H1 (cell line): ENCODE data around the gene FERMT1. TPM values are rescaled to one million over a fixed set of nuclear protein-coding genes. Genes with fewer than 3 reads are reported as not detected.

Source experiments
- CTCF ChIA-PET: fragments of 300-600 bp; sonication (Branson Sonifier 250); formaldehyde crosslinking; loops from one replicate; lab custom pipeline; 2021; ENCODE audit not compliant: partially characterized antibody; lab: Charles Lee
- POLR2A ChIA-PET: fragments of 300-600 bp; sonication (Branson Sonifier 250); formaldehyde crosslinking; loops from one replicate; lab custom pipeline; 2021; ENCODE audit warnings: inconsistent platforms; ENCODE audit not compliant: partially characterized antibody; lab: Charles Lee
- DNase-seq, 2 experiments: peaks; one replicate each; pipeline versions ENCODE4 v3.0.0 to v3.0.0-alpha.2; 2010 to 2022; ENCODE audit warnings: low spot score in 2 of 2, low read depth in 1 of 2, mixed read lengths in 1 of 2
- FAIRE-seq: peaks from 2 replicates; lab custom pipeline; 2011; peaks lifted over from hg19 to GRCh38; lab: Jason Lieb, UNC
- H2AFZ ChIP-seq: 2 replicates; pipeline ENCODE4 v1.8.1; 2012; ENCODE audit warnings: low read length, inconsistent platforms
- H2AK5ac ChIP-seq: 2 replicates; pipeline ENCODE4 v1.6.1; 2013; ENCODE audit warnings: low read depth, low read length
- H2BK120ac ChIP-seq: replicated peaks from 2 replicates; pipeline ENCODE3; 2013; ENCODE audit warnings: low read depth, low read length, inconsistent platforms
- H2BK12ac ChIP-seq: 2 replicates; pipeline ENCODE4 v1.6.1; 2013; ENCODE audit warnings: low read depth, low read length
- H2BK15ac ChIP-seq: 2 replicates; pipeline ENCODE4 v1.6.1; 2013; ENCODE audit warnings: low read length
- H2BK20ac ChIP-seq: 2 replicates; pipeline ENCODE4 v1.6.1; 2013; ENCODE audit warnings: low read length
- H2BK5ac ChIP-seq: 2 replicates; pipeline ENCODE4 v1.6.1; 2013; ENCODE audit warnings: low read depth, low read length
- H3K14ac ChIP-seq: 2 replicates; pipeline ENCODE4 v1.6.1; 2013; ENCODE audit warnings: inconsistent platforms; ENCODE audit not compliant: insufficient read length
- H3K18ac ChIP-seq: 2 replicates; pipeline ENCODE4 v1.6.1; 2013; ENCODE audit warnings: low read length; ENCODE audit errors: extremely low read depth
- H3K23ac ChIP-seq: 2 replicates; pipeline ENCODE4 v1.6.1; 2013; ENCODE audit warnings: inconsistent platforms; ENCODE audit not compliant: insufficient read length
- H3K23me2 ChIP-seq: 2 replicates; pipeline ENCODE4 v1.6.1; 2013; ENCODE audit warnings: low read depth, low read length
- H3K27ac ChIP-seq: 2 replicates; pipeline ENCODE4 v1.6.1; 2011; ENCODE audit warnings: low read depth, low read length, inconsistent platforms
- H3K27me3 ChIP-seq, 4 experiments: replicated peaks in 1 of 4; 1 replicate in 1 of 4; 2 replicates in 3 of 4; pipeline versions ENCODE4 v1.6.1 to v1.8.1; 2011 to 2013; ENCODE audit warnings: low read length in 3 of 4, mild to moderate bottlenecking in 3 of 4, inconsistent platforms in 2 of 4, mixed read lengths in 2 of 4, moderate library complexity in 1 of 4; ENCODE audit not compliant: control insufficient read depth in 3 of 4, insufficient read depth in 3 of 4; ENCODE audit errors: extremely low read depth in 1 of 4
- H3K36me3 ChIP-seq, 4 experiments: 2 replicates each; pipeline versions ENCODE4 v1.6.1 to v1.8.1; 2011 to 2013; ENCODE audit warnings: mild to moderate bottlenecking in 4 of 4, low read length in 3 of 4, moderate library complexity in 2 of 4, control low read depth in 1 of 4, inconsistent platforms in 1 of 4; ENCODE audit not compliant: insufficient read depth in 4 of 4, control insufficient read depth in 2 of 4
- H3K4ac ChIP-seq: replicated peaks from 2 replicates; pipeline ENCODE3; 2013; ENCODE audit warnings: low read length, low read depth, mixed read lengths, inconsistent platforms; ENCODE audit not compliant: insufficient read length
- H3K4me1 ChIP-seq, 4 experiments: replicated peaks in 1 of 4; 1 replicate in 1 of 4; 2 replicates in 3 of 4; pipeline versions ENCODE4 v1.6.1 to v1.8.1; 2011 to 2013; ENCODE audit warnings: low read length in 3 of 4, inconsistent platforms in 2 of 4, mixed read lengths in 1 of 4; ENCODE audit not compliant: insufficient read depth in 4 of 4, control insufficient read depth in 3 of 4
- H3K4me2 ChIP-seq, 2 experiments: 2 replicates each; pipeline versions ENCODE4 v1.6.1 to v1.8.1; 2011 to 2013; ENCODE audit warnings: low read depth in 2 of 2, low read length in 2 of 2, control low read depth in 1 of 2, inconsistent platforms in 1 of 2, mild to moderate bottlenecking in 1 of 2; ENCODE audit not compliant: insufficient read depth in 1 of 2
- H3K4me3 ChIP-seq, 4 experiments: fragments of 200-600, 300-600 bp in 1 of 4; sonication (generic), shearing (Covaris generic), sonication (Bioruptor Twin) in 1 of 4; 2 replicates each; pipeline versions ENCODE4 v1.5.1 to v1.8.1; 2011 to 2016; ENCODE audit warnings: low read length in 4 of 4, low read depth in 3 of 4, control low read depth in 2 of 4, inconsistent platforms in 2 of 4, mild to moderate bottlenecking in 2 of 4, mixed read lengths in 1 of 4, moderate library complexity in 1 of 4; ENCODE audit not compliant: insufficient read depth in 2 of 4; ENCODE audit errors: extremely low read depth in 1 of 4
- H3K56ac ChIP-seq: replicated peaks from 2 replicates; pipeline ENCODE3; 2013; ENCODE audit warnings: low read depth, mild to moderate bottlenecking, mixed read lengths, low read length, inconsistent platforms; ENCODE audit not compliant: insufficient read length
- H3K79me1 ChIP-seq: 2 replicates; pipeline ENCODE4 v1.6.1; 2013; ENCODE audit warnings: low read depth, low read length, control low read depth
- H3K79me2 ChIP-seq, 2 experiments: 2 replicates each; pipeline versions ENCODE4 v1.6.1 to v1.8.1; 2012 to 2013; ENCODE audit warnings: low read length in 2 of 2, mild to moderate bottlenecking in 2 of 2, inconsistent platforms in 1 of 2; ENCODE audit not compliant: insufficient read depth in 2 of 2, control insufficient read depth in 1 of 2
- H3K9ac ChIP-seq, 4 experiments: replicated peaks in 1 of 4; 1 replicate in 1 of 4; 2 replicates in 3 of 4; pipeline versions ENCODE4 v1.6.1 to v1.8.1; 2011 to 2013; ENCODE audit warnings: low read depth in 3 of 4, low read length in 3 of 4, control low read depth in 2 of 4, mild to moderate bottlenecking in 2 of 4, moderate library complexity in 2 of 4, inconsistent platforms in 1 of 4; ENCODE audit errors: extremely low read depth in 1 of 4
- H3K9me3 ChIP-seq, 2 experiments: 2 replicates each; pipeline versions ENCODE4 v1.6.1 to v1.8.1; 2012 to 2013; ENCODE audit warnings: mild to moderate bottlenecking in 2 of 2, moderate library complexity in 2 of 2, control low read depth in 1 of 2, inconsistent platforms in 1 of 2, low read depth in 1 of 2, low read length in 1 of 2, mixed read lengths in 1 of 2; ENCODE audit not compliant: insufficient read depth in 2 of 2
- H4K20me1 ChIP-seq, 2 experiments: replicated peaks in 1 of 2; 2 replicates each; pipeline versions ENCODE3 to v1.8.1; 2011 to 2013; ENCODE audit warnings: inconsistent platforms in 2 of 2, low read length in 2 of 2, mild to moderate bottlenecking in 1 of 2; ENCODE audit not compliant: insufficient read depth in 2 of 2, control insufficient read depth in 1 of 2
- H4K5ac ChIP-seq: 2 replicates; pipeline ENCODE4 v1.6.1; 2013; ENCODE audit warnings: low read length, low read depth, mixed read lengths, inconsistent platforms; ENCODE audit not compliant: insufficient read length
- H4K8ac ChIP-seq: 2 replicates; pipeline ENCODE4 v1.8.0; 2013; ENCODE audit warnings: mild to moderate bottlenecking, moderate library complexity, low read length, inconsistent platforms; ENCODE audit not compliant: insufficient read depth; ENCODE audit errors: extremely low read depth
- H4K91ac ChIP-seq: replicated peaks from 2 replicates; pipeline ENCODE3; 2013; ENCODE audit warnings: low read length, mixed read lengths, inconsistent platforms; ENCODE audit not compliant: insufficient read length
- WGBS, 2 experiments: shearing (Covaris generic) in 1 of 2; methylation state at CpG; one replicate each; pipeline versions ENCODE4 v1.1.6 to v1.1.7; 2013 to 2015; ENCODE audit warnings: low lambda C conversion rate in 2 of 2, mixed read lengths in 2 of 2, inconsistent platforms in 1 of 2, low coverage in 1 of 2, missing lambda C conversion rate in 1 of 2; ENCODE audit not compliant: insufficient replicate concordance in 2 of 2, insufficient coverage in 1 of 2, insufficient read length in 1 of 2; ENCODE audit errors: extremely low coverage in 1 of 2, missing lambda C conversion rate in 1 of 2; 5-methylcytosine and 5-hydroxymethylcytosine counted together
- polyA plus RNA-seq, 7 experiments: library from polyadenylated mRNA; depleted of rRNA in 3 of 7; stranded (reverse) in 5 of 7; unstranded in 2 of 7; fragments of >200 nt in 5 of 7; fragments of 200-250 nt in 2 of 7; gene quantifications; 1 replicate in 5 of 7; 2 replicates in 1 of 7; 4 replicates in 1 of 7; pipeline versions ENCODE4 v1.2.1 to v1.2.3, GENCODE V29; 2011 to 2013; ENCODE audit warnings: missing spikeins in 2 of 7, mixed read lengths in 2 of 7
- total RNA-seq: library from RNA; stranded (reverse); fragmentation: NEBNext Ultra II Directional; extraction: Animal tissue kit (Norgen Biotek cat#: 25700); gene quantifications from 2 replicates; pipeline ENCODE4 v1.2.1, GENCODE V29; 2021

The FERMT1 gene
- total and polyA plus RNA-seq, 2 of the 8 experiments (the other 6 are each of a cell fraction or from before 2014, with no cell fraction given) = 4.2 to 17.8 TPM

- Histone ChIP-seq H2BK5ac (no peak overlapping the region), H3K9ac (no peak overlapping the region), H3K18ac (peak overlapping the region; percentile 36; the same call in 1 of the 2 replicates), H3K79me2 (no peaks in the 10 kb centered on the region), H4K5ac (no peak overlapping the region), H3K23me2 (peaks cover 7% of the 10 kb centered on the region; the same call in 1 of the 2 replicates), H3K36me3 (peaks cover 0 to 7% (median 5%) of the 10 kb centered on the region in 4 experiments; a peak in 6 of 8 replicates), H4K8ac (no peak overlapping the region), H2AK5ac (no peak overlapping the region), H3K9me3 (no peaks in the 10 kb centered on the region), H3K23ac (no peak overlapping the region), H3K4me2 (peak overlapping the region in 1 of 2 experiments; percentile 55; a peak in 3 of 4 replicates), H2AFZ (no peak overlapping the region), H4K91ac (no peak overlapping the region), H3K4me3 (peak overlapping the region in 1 of 4 experiments; percentile 40; a peak in 1 of 8 replicates), H2BK120ac (no peak overlapping the region), H2BK15ac (no peak overlapping the region), H4K20me1 (no peaks in the 10 kb centered on the region), H2BK20ac (no peak overlapping the region), H3K27ac (no peak overlapping the region), H3K27me3 (peaks cover 2 to 9% (median 7%) of the 10 kb centered on the region in 4 experiments; a peak in 5 of 7 replicates), H3K4ac (no peak overlapping the region), H3K14ac (no peak overlapping the region), H3K4me1 (peaks cover 1 to 15% (median 8%) of the 10 kb centered on the region in 4 experiments), H3K56ac (no peak overlapping the region), H2BK12ac (no peak overlapping the region), H3K79me1 (no peaks in the 10 kb centered on the region)
- FAIRE-seq (no peak), DNase-seq (no peak)
- WGBS, 2 experiments = 51% methylated on average over 3 of the region's 3 CpGs; no CpG with 5 or more reads in 1 of the 2 experiments
- CTCF ChIA-PET = no interaction called here
- POLR2A ChIA-PET = interaction anchor here (1.4 kb wide), 1 partner anchor 11 kb away, joined by 3 read pairs; no protein-coding TSS in a partner anchor
Measured at GRCh38 chr20:6120491-6120988, 2.3 kb downstream of the FERMT1 start.
